HG03045 (cell line): ENCODE measurements around the gene TREM1.
"Not testable (repeated sequence)": the region's sequence is repeated elsewhere in the genome, so short reads cannot be mapped to it uniquely, and the experiment has no call there.

Experiments used
- ATAC-seq: cut with Tn5 transposase; IDR thresholded peaks from one replicate; pipeline ENCODE4 v1.9.1; 2021; ENCODE audit warnings: mild to moderate bottlenecking, moderate library complexity; ENCODE audit not compliant: unreplicated experiment

The TREM1 gene

GRCh38 chr6:41297248-41297647 lies 10.8 kb upstream of the TREM1 start:
- not testable (repeated sequence) for ATAC-seq

DNA sequence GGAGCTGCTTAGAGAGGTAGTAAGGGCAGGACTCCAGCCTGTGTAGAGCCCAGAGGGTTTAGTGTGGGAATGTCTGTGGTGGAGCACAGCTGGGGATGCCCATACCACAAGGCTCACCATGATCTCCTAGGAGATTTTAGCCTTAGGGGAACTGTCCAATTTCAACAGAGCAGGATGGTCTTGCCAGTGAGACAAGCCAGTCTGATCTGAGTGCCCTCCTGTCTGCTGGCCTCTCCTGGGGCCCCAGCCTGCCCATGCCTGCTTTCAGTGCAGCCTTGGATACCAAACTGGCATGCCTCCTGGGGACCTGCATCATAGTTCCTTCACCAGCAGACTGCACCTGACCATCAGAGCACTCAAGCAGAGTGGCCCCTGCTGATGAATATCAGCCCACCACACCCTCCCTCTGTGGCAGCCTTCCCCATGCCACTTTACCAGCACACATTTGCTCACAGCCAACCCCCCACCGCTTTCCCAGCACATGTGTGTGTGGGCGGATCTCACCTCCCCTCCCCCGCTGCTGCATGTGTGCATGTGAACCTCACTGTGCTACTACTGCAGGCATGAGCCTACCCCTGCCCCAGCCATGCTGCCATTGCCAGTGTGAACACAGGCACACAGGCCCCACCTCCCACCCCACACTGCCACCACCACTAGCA lies 7.9 kb upstream of the TREM1 start:
- ATAC-seq, result no peak

GRCh38 chr6:41291717-41292116 lies 5.2 kb upstream of the TREM1 start:
- ATAC-seq, result no peak

DNA sequence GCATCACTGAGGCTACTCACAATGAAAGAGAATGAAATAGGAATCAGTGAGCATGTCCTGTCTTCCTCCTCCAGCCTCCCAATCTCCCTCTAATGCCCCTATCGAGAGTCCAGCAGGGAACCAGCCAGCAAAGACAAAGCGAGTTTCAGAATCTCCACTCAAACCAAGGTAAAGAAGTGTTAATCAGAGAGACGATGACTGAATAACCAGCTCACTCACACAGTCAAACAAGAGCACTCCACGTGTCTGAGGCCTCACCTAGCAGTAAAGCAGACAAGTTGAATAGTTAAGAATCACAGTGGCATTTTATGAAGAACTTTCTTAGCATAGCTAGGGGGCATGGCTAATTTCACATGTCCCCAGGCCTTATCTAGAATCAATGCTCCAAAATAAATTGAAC lies 3.3 kb upstream of the TREM1 start:
- ATAC-seq, result no peak

GRCh38 chr6:41288754-41289129 lies 2.3 kb upstream of the TREM1 start:
- no peak for ATAC-seq

- no peak for ATAC-seq
Observed at GRCh38 chr6:41288030-41288753, 1.7 kb upstream of the TREM1 start.

GRCh38 chr6:41284726-41285125 lies 1.8 kb downstream of the TREM1 start:
- ATAC-seq, result no peak

DNA sequence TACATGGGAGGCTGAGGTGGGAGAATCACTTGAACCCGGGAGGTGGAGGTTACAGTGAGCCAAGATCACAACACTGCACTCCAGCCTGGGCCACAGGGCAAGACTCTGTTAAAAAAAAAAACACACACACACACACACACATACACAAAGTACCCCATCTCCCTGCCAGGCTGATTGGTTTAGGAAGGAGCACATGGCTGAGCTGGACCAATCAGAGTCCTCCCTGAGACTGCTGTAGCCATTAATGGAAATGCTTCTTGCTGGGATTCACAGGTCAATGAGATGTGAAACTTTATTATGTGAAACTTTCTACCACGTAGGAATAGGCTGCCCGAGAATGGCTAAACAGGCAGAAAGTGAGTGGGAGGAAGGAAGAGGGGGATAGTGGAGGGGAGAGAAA lies 2.9 kb downstream of the TREM1 start:
- ATAC-seq, result no peak

DNA sequence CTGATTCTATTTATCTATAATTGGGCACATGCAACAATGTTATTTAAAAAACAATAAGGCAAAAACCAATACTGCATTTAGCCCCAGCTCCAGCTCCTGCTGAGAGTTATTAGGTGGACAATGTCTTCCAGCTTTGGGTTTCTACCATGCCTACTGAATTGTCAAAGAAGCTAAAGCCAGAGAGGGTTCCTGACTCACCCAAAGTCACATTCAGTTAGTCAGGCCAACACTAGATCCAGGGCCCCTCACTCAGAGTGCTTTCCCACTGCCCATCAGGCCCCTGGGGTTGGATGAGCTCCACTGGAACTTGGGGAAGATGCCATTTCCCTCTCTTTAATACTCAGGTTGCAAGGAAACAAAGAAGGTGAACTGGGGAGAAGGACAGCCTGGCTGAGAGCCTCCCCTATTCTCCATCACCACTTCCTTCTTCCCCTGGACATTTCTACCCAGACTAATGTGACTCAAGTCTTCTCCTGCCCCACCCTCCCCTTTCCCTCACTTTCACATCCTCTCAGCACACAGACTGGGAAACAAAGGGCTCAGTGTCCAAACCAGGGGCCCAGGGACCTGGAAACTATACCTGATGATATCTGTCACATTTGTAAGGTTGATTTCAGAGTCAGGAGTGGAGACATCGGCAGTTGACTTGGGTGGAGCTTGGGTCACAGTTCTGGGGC lies 6.0 kb downstream of the TREM1 start:
- ATAC-seq, result no peak

GRCh38 chr6:41278699-41279405 lies 7.6 kb downstream of the TREM1 start:
- no peak for ATAC-seq

DNA sequence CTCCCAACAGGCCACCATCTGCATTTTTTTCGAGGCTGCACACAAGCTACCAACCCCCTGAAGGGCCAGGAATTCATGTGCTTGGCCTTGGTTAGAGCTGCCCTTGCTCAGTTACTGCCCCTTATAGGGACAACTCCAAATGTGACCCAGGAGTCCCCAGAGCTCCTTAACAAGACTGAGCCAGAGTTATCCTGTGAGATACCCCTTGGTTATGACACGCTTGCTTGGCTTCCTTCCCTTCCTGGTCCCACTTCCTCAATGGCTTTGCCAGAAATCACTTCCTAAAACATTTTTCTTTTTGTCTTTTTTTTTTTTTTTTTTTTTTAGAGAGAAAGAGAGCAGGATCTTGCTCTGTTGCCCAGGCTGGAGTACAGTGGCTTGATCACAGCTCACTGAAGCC lies 8.9 kb downstream of the TREM1 start:
- ATAC-seq, result no peak

GRCh38 chr6:41275489-41275888 lies 11.0 kb downstream of the TREM1 start:
- ATAC-seq, result no peak

GRCh38 chr6:41274256-41274655 lies 12.2 kb downstream of the TREM1 start:
- ATAC-seq, result no peak

GRCh38 chr6:41273714-41274113 lies 12.8 kb downstream of the TREM1 start:
- no peak for ATAC-seq

- no peak for ATAC-seq
Observed at GRCh38 chr6:41272591-41273240, 13.8 kb downstream of the TREM1 start.

DNA sequence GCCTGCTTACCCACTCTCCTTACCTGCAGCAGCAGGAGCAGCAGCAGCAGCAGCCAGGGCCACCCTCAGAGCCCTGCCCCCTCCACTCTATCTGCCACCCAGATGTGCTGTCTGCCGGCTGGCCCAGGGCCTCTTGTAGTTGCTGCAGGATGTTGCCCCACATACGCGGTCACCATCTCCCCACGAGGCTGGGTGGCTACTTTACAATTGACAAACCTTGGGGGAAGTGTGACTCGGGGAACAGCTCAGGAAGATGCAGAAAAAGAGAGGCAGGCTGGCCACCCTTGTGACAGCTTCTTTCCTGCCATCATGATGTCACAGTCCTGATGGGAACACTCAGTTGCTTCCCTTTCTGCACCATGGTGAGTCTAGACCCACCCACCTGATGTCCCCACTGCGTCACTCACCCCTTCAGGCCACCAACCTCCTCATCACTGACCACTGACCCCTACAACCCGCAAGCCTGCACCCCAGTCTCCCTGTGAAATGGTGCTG lies 14.5 kb downstream of the TREM1 start:
- no peak for ATAC-seq

DNA sequence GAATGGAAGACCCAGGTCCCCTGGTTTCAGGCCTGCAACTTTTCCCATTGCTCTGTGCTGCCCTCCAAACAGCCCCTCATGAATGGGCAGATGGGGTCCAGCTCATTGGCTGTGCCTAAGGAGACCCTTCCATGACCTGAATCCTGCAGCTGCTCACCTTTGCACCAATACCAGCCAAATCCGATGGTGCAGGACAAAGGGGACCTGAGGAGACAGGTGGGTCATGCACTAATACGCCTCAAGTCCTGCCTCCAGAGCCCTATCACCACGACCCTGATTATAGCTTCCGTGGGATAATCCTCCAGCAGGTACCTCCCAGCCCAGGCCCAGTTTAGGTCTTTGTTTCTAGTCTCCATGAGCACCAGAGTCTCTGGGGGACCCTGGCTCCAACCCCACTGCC lies 16.8 kb downstream of the TREM1 start:
- ATAC-seq, result no peak

DNA sequence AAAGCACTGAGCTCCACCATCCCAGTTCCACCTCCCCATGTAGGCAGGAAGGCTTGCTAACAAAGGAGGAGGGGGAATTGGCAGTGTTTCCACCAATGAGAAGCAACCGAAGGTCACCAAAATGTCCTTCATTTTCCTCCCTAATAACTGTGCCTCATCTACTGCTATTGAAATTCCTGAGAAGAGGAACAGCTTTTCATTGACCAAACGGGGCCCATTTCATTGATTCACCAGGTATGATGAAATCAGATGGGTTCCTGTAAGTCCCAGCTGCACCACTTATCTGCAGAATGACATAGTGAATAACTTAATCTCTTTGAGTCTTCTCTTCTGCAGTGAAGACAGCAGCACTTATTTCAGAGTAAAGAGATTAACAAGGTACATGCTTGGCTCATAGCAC lies 17.3 kb downstream of the TREM1 start:
- ATAC-seq, result no peak

- no peak for ATAC-seq
Observed at GRCh38 chr6:41268478-41268877, 18.0 kb downstream of the TREM1 start.

- ATAC-seq, result no peak
Observed at GRCh38 chr6:41266541-41266940, 19.9 kb downstream of the TREM1 start.

- ATAC-seq, result no peak
Observed at GRCh38 chr6:41263267-41263666, 23.2 kb downstream of the TREM1 start.
